Vagina (tissue), 2 donors: ENCODE measurements around the gene MARK2. TPM values are rescaled to one million over a fixed set of nuclear protein-coding genes. Genes with fewer than 3 reads are reported as not detected.

Experiments used
- DNase-seq, 2 donors: peaks; one replicate each; pipeline ENCODE4 v3.0.0-alpha.2; 2017; ENCODE audit errors: extremely low spot score in 2 of 2
- H3K27ac ChIP-seq: fragments of 200-600 bp; sonication (generic); one replicate; pipeline ENCODE4 v1.5.1; 2019
- H3K27me3 ChIP-seq: fragments of 200-600 bp; sonication (generic); one replicate; pipeline ENCODE4 v1.5.1; 2019
- H3K36me3 ChIP-seq, 2 donors: fragments of 200-600 bp; sonication (generic); one replicate each; pipeline ENCODE4 v1.5.1; 2017 to 2019
- H3K4me1 ChIP-seq: fragments of 200-600 bp; sonication (generic); one replicate; pipeline ENCODE4 v1.5.1; 2019
- H3K4me3 ChIP-seq, 2 donors: fragments of 200-600 bp; sonication (generic); 1 replicate in 1 of 2; 2 replicates in 1 of 2; pipeline ENCODE4 v1.5.1; 2016 to 2019
- H3K9me3 ChIP-seq: fragments of 200-600 bp; sonication (generic); one replicate; pipeline ENCODE4 v1.5.1; 2019
- CTCF ChIP-seq, 3 experiments: fragments of 450-650 bp in 2 of 3; fragments of 200-600 bp in 1 of 3; sonication (generic) in 1 of 3; IDR thresholded peaks; one replicate each; pipeline ENCODE4 v1.5.1; 2017 to 2019; ENCODE audit warnings: antibody characterized with exemption in 3 of 3, mild to moderate bottlenecking in 2 of 3, moderate library complexity in 2 of 3
- POLR2A ChIP-seq, 2 donors: fragments of 450-650 bp; IDR thresholded peaks; one replicate each; pipeline ENCODE4 v1.6.1; 2017; ENCODE audit warnings: antibody characterized with exemption in 2 of 2, mild to moderate bottlenecking in 2 of 2, moderate library complexity in 2 of 2
- POLR2AphosphoS5 ChIP-seq, 2 donors: sonication (generic); formaldehyde crosslinking; IDR thresholded peaks; one replicate each; pipeline ENCODE4 v1.9.0; 2017; ENCODE audit warnings: antibody characterized with exemption in 2 of 2, mild to moderate bottlenecking in 2 of 2, low read depth in 1 of 2; ENCODE audit not compliant: insufficient read depth in 1 of 2
- intact Hi-C: fragments of 100-400 bp; cut with DNase I; formaldehyde crosslinking; loops from one replicate; pipeline ENCODE4 v1.15.1; 2023
- total RNA-seq: library from RNA; depleted of rRNA; stranded (reverse); fragments of >200 nt; gene quantifications from one replicate; pipeline ENCODE4 v1.2.3, GENCODE V29; 2016

The MARK2 gene
- total RNA-seq, 1 donor from 2014 or later, result 35.6 TPM

GRCh38 chr11:63811522-63811921, 27.4 kb upstream of the MARK2 start:
- no peaks in the 10 kb centered on the region for H3K9me3 ChIP-seq
- H3K27me3 ChIP-seq, result no peaks in the 10 kb centered on the region
- peaks cover 30% of the 10 kb centered on the region for H3K4me1 ChIP-seq
- H3K27ac ChIP-seq, result no peak overlapping the region
- intact Hi-C loops, result no loop called here
- no peak for DNase-seq
- TF ChIP-seq CTCF (IDR thresholded peaks at IDR 0.05) (no peak), POLR2A (IDR thresholded peaks at IDR 0.05) (no peak), POLR2AphosphoS5 (IDR thresholded peaks at IDR 0.05; ENCODE audit: insufficient read depth in 1 of 2, low read depth in 1 of 2) (no peak)
- H3K4me3 ChIP-seq, result no peak overlapping the region
- no peaks in the 10 kb centered on the region for H3K36me3 ChIP-seq

GRCh38 chr11:63813035-63813562, 25.8 kb upstream of the MARK2 start, which contains the start of gene SPINDOC:
Gene SPINDOC (plus strand): TSS chr11:63813456. CDS start chr11:63813687, 231 bp downstream.
- peak in 1 of 2 donors; percentile 48 for TF ChIP-seq POLR2A (IDR thresholded peaks at IDR 0.05)
- TF ChIP-seq CTCF (IDR thresholded peaks at IDR 0.05), result no peak
- no peaks in the 10 kb centered on the region for H3K27me3 ChIP-seq
- DNase-seq, result no peak
- intact Hi-C loops, result loop anchor here (1.0 kb wide), 1 partner anchor 50 kb away; no protein-coding TSS in a partner anchor
- H3K4me1 ChIP-seq, result peaks cover 34% of the 10 kb centered on the region
- H3K9me3 ChIP-seq, result no peaks in the 10 kb centered on the region
- H3K27ac ChIP-seq, result peak within 1 kb of the TSS; percentile 79
- peaks cover 0 to 7% of the 10 kb centered on the region in 2 donors for H3K36me3 ChIP-seq
- peak within 1 kb of the TSS; percentile 74 to 91 for H3K4me3 ChIP-seq

- DNase-seq, result no peak
- Histone ChIP-seq H3K36me3 (peaks cover 0 to 14% of the 10 kb centered on the region in 2 donors), H3K9me3 (no peaks in the 10 kb centered on the region), H3K4me1 (peaks cover 34% of the 10 kb centered on the region), H3K4me3 (peak overlapping the region; percentile 74 to 91), H3K27me3 (no peaks in the 10 kb centered on the region), H3K27ac (peak overlapping the region; percentile 79)
- TF ChIP-seq POLR2AphosphoS5 (IDR thresholded peaks at IDR 0.05; ENCODE audit: insufficient read depth in 1 of 2, low read depth in 1 of 2) (peak in 1 of 2 donors; percentile 28), CTCF (IDR thresholded peaks at IDR 0.05) (no peak)
- intact Hi-C loops, result loop anchor here (1.0 kb wide), 1 partner anchor 50 kb away; no protein-coding TSS in a partner anchor
Measured at GRCh38 chr11:63813563-63814382, 25.1 kb upstream of the MARK2 start.

- H3K36me3 ChIP-seq, result peaks cover 0 to 19% of the 10 kb centered on the region in 2 donors
- H3K4me1 ChIP-seq, result peaks cover 34% of the 10 kb centered on the region
- peak overlapping the region; percentile 74 to 91 for H3K4me3 ChIP-seq
- peak overlapping the region; percentile 79 for H3K27ac ChIP-seq
- no peak for TF ChIP-seq CTCF (IDR thresholded peaks at IDR 0.05)
- TF ChIP-seq POLR2A (IDR thresholded peaks at IDR 0.05), result no peak
- no peak for TF ChIP-seq POLR2AphosphoS5 (IDR thresholded peaks at IDR 0.05; ENCODE audit: insufficient read depth in 1 of 2, low read depth in 1 of 2)
- intact Hi-C loops, result no loop called here
- H3K27me3 ChIP-seq, result no peaks in the 10 kb centered on the region
- no peaks in the 10 kb centered on the region for H3K9me3 ChIP-seq
- no peak for DNase-seq
Measured at GRCh38 chr11:63814383-63814736, 24.6 kb upstream of the MARK2 start.

- H3K4me1 ChIP-seq, result peaks cover 34% of the 10 kb centered on the region
- H3K4me3 ChIP-seq, result no peak overlapping the region
- TF ChIP-seq CTCF (IDR thresholded peaks at IDR 0.05), result no peak
- TF ChIP-seq POLR2A (IDR thresholded peaks at IDR 0.05), result no peak
- no peak for TF ChIP-seq POLR2AphosphoS5 (IDR thresholded peaks at IDR 0.05; ENCODE audit: insufficient read depth in 1 of 2, low read depth in 1 of 2)
- H3K27ac ChIP-seq, result no peak overlapping the region
- no peaks in the 10 kb centered on the region for H3K9me3 ChIP-seq
- H3K36me3 ChIP-seq, result peaks cover 0 to 33% of the 10 kb centered on the region in 2 donors
- DNase-seq, result no peak
- intact Hi-C loops, result no loop called here
- no peaks in the 10 kb centered on the region for H3K27me3 ChIP-seq
Measured at GRCh38 chr11:63816166-63816565, 22.7 kb upstream of the MARK2 start.
